NB4 (cell line): Measurements from ENCODE around the gene UGT1A7.
"Not testable (repeated sequence)": the region's sequence is repeated elsewhere in the genome, so short reads cannot be mapped to it uniquely, and the experiment has no call there.

Source experiments
- DNase-seq: peaks from one replicate; pipeline ENCODE4 v3.0.0; 2010; ENCODE audit warnings: low read depth
- H3K4me3 ChIP-seq: one replicate; pipeline ENCODE4 v1.5.1; 2011; ENCODE audit warnings: mild to moderate bottlenecking, low read depth, low read length, moderate library complexity
- CTCF ChIP-seq: IDR thresholded peaks from one replicate; pipeline ENCODE4 v1.5.1; 2012; ENCODE audit warnings: low read depth, low read length
- MYC ChIP-seq: IDR thresholded peaks from 2 replicates; pipeline ENCODE4 v1.6.1; 2011; ENCODE audit warnings: low read depth, low read length
- POLR2A ChIP-seq: IDR thresholded peaks from 2 replicates; pipeline ENCODE4 v1.6.1; 2011; ENCODE audit warnings: mild to moderate bottlenecking; ENCODE audit not compliant: insufficient read length; ENCODE audit errors: extremely low read depth
- TF ChIP-seq, protein P1 (sequence below): IDR thresholded peaks from 2 replicates; pipeline ENCODE4 v1.6.1; 2011; ENCODE audit warnings: low read depth, low read length

The UGT1A7 gene

GRCh38 chr2:233714121-233714520 is 32.4 kb downstream of the UGT1A7 start:
- H3K4me3 ChIP-seq = no peak overlapping the region
- DNase-seq = peak; percentile 12
- TF ChIP-seq POLR2A (no peak), MYC (no peak), CTCF (no peak)
- TF ChIP-seq, protein P1, sequence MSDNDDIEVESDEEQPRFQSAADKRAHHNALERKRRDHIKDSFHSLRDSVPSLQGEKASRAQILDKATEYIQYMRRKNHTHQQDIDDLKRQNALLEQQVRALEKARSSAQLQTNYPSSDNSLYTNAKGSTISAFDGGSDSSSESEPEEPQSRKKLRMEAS = no peak

DNA sequence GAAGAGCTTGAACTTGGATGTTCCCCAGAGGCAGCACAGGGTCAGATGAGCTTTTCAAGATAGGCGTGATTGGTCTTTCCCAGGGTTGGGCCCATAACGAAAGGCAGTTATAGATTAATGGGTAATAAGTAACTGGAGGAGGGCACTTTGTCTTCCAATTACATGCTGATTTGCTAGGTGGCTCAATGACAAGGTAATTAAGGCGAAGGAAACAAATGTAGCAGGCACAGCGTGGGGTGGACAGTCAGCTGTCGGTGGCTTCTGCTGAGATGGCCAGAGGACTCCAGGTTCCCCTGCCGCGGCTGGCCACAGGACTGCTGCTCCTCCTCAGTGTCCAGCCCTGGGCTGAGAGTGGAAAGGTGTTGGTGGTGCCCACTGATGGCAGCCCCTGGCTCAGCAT is 36.9 kb downstream of the UGT1A7 start, which contains the start of gene UGT1A4:
UGT1A4 (plus strand) TSS at position 185 of the 400 bp plus-strand sequence; CDS start at position 270, 85 bp downstream.
- DNase-seq = no peak
- no peak within 1 kb of the TSS for H3K4me3 ChIP-seq
- TF ChIP-seq POLR2A (no peak), CTCF (no peak)

- no peak for DNase-seq
- no peak within 1 kb of the TSS for H3K4me3 ChIP-seq
- no peak for TF ChIP-seq CTCF
- TF ChIP-seq, protein P1 = no peak
- TF ChIP-seq MYC = no peak
Observed at GRCh38 chr2:233728723-233729301, 47.1 kb downstream of the UGT1A7 start, which contains the start of gene UGT1A3. TSS of gene UGT1A3 (plus strand) at chr2:233729042. CDS start at chr2:233729127, 85 bp downstream.

DNA sequence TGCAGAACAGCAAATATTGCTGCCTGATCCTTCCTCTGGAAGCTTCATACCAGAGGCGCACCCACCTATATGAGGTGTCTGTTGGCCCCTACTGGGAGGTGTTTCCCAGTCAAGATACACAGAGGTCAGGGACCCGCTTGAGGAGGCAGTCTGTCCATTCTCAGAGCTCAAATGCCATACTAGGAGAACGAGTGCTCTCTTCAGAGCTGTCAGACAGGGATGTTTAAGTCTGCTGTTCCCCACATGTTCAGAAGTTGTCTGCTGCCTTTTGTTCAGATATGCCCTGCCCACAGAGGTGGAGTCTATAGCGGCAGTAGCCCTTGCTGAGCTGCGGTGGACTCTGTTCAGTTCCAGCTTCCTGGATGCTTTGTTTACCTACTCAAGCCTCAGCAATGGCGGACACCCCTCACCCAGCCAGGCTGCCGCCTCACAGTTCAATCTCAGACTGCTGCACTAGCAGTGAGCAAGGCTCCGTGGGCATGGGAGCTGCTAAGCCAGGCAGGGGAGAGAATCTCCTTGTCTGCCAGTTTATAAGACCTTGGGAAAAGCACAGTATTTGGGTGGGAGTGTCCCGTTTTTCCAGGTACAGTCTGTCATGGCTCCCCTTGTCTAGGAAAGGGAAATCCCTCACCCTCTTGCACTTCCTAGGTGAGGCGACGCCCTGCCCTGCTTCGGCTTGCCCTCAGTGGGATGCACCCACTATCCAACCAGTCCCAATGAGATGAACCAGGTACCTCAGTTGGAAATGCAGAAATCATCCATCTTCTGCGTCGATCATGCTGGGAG is 55.4 kb downstream of the UGT1A7 start:
- H3K4me3 ChIP-seq, DNase-seq: not testable (repeated sequence)

DNA sequence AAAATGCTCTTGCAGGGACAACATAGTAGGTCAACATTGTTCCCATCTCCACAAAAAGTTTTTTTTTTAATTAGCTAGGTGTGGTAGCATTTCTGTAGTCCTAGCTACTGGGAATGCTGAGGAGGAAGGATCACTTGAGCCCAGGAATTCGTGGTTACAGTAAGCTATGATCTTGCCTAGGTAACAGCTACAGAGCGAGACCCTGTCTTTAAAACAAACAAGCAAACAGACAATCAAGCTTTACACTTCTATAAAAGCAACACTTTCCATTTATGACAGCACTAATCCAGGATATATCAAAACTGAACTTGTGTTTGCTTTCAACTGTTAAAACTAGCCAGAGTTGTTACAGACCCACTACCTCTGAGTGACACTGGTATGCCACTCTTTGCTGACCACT is 59.2 kb downstream of the UGT1A7 start:
- no peak overlapping the region for H3K4me3 ChIP-seq
- TF ChIP-seq MYC (no peak), POLR2A (no peak), CTCF (no peak)
- TF ChIP-seq, protein P1 = no peak
- DNase-seq = no peak

DNA sequence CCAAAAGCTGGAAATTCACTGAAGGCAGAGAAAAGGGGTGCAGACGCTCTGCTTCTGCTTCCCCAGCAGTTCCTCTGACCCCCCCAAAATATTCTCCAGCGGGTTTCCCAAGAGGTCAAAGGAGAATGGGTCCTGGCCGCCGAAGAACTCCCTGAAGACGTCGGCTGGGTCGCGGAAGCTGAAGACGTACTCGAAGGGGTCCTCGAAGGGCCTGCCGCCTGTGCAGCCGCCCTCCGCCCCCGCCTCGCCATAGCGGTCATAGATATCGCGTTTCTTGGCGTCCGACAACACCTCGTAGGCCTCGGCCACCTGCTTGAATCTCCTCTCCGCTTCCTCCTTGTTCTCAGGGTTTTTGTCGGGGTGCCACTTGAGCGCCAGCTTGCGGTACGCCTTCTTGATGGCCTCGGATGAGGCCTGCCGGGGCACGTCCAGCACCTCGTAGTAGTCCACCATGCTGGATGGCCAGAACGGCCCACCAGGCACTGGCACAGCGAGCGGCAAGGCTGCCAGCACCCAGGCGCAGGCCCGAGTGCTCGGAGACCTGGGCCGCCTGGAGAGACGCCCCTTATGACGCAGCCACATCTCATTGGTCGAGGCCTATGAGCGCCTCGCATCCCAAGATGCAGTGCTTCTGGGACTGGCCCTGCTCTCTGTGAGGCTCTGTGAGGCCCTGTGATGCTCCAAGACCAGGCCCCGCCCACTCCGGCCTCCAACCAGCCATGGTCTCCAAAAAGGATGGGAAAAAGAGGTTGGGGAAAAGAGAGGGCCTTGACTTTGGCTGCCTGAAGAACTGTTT is 62.0 kb downstream of the UGT1A7 start:
- no peak overlapping the region for H3K4me3 ChIP-seq
- DNase-seq = no peak
- no peak for TF ChIP-seq CTCF
- no peak for TF ChIP-seq MYC
- TF ChIP-seq, protein P1 = no peak
- no peak for TF ChIP-seq POLR2A
